IPS-NIHi11 (cell line): Measurements from ENCODE around the gene ORAI2.
"Not testable (repeated sequence)": the region's sequence is repeated elsewhere in the genome, so short reads cannot be mapped to it uniquely, and the experiment has no call there.

Experiments used
- DNase-seq: peaks from one replicate; pipeline ENCODE4 v3.0.0; 2012; ENCODE audit warnings: mixed read lengths, low spot score

Gene ORAI2

DNA sequence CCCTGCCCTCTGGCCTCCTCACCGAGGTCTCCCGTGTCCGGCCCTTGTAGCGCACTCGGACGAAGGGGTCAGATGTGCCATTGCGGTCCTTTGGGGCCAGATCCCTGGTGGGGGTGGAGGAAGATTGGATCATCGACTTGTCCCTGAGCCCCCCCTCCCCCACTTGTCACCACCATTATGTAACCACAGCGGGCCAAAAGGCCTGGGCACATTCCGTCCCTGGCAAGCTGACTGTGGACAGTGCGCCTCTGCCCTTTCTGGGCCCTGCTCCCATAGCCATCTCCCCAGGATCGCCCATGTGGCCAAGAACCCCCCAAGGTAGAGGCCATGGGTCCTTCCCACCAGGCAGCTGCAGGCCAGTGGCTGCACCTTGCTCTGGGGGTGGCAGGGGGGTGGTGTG lies 69.8 kb downstream of the ORAI2 start:
- DNase-seq = not testable (repeated sequence)

DNA sequence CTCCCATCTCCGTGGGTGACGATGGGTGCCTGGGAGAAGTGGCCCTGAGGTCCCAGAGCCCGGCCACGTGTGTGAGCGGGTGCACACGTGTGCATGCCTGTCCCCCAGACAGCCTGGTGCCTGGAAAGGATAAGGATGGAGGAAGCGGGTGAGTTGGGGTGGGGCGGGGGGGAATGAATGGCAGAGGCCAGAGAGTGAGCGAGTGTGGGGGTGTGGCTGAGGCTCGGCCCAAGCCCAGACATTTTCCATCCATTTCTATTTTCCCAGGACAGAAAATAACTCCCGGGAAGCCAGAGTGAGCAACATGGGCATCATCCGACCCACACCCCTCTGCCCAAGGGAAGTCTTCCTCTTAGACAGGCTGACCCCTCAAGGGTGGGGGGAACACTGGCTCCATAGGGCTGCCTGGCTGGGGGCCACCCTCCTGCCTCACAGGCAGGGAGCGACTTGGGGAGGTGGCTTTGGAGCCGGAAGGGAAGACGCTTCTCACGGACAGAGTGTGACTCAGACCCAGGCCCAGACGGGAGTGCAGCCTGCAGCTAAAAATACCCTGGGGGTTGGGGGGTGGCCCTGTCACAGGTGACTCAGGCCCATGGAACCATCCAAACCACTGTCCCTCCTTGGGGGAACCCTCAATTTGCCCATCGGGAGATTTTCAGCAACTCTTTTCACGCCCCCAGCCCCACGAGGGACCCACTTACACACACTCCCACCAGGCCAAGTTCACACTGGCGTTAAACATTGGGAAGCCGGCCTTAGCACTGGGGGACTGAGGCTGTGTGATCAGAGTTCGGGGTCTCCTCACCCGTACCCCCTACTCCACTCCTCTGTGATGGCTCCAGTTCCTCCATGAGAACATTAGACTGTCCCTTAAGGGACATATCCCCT lies 72.2 kb downstream of the ORAI2 start:
- DNase-seq = not testable (repeated sequence)
